Measurements from ENCODE around the gene ZBTB25.

ZBTB25 gene

DNA sequence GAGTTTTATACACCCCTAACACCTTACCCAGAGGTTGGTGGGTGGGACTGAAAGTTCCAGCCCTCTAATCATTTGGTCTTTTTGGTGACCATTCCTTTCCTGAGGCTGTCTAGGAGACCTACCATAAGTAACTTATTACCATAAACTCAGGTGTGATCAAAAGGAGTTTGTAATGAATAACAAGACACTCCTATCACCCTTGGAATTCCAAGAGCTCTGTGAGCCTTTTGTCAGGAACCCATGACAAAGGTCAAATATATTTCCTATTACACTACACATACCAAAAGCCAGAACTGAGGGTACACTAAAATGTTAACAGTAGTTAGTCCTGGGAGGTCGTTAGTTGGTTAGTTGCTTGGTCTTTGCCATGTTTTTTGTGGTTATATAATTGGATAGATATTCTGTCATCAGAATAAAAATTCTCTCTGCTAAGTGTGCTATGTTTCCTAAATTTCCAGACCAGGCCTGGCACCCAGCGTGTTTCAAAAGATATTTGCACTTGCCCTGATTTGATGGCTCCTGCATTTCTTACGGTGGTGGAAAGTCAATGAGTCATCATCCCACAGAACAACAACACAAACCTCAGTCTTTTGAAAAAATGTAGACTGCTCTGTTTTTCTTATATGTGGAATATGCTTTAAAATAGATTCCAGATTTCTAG is 65.3 kb downstream of the ZBTB25 start:
- DNase-seq = no peak

DNA sequence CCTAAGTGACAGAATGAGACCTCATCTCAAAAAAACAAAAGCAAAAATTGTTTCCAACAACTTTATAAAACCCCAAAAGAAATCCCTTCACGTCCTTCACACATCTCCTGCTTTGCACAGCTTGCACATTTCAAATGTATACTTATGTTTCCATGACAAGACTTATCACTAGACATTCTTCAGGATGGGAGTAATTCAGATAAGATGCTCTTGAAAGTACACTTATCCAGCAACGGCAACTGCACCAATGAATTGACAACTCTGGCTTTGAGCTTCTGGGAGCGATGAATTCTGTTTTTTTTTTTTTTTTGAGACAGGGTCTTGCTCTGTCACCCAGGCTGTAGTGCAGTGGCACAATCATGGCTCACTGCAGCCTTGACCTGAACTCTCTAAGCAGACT is 69.1 kb downstream of the ZBTB25 start:
- no peak for DNase-seq

DNA sequence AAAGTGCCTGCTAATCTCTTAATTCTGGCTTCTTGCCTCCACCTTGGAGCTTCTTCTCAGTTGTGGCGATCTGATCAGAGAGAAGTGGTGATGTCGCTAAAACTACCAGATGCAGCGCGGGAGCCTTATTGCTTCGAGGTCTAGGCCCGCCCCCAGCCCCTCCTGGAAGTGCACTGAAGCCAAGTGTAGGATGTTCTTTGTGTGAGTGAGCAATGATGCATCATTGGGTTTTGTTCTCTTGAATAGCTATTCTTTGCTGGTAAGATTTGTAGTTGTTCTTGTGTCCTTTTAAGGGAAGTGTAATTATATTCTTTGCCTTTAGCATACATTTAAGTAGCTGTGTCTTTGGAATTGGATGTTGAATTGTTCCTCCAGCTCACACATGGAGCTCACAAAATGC is 79.7 kb downstream of the ZBTB25 start:
- DNase-seq = no peak

DNA sequence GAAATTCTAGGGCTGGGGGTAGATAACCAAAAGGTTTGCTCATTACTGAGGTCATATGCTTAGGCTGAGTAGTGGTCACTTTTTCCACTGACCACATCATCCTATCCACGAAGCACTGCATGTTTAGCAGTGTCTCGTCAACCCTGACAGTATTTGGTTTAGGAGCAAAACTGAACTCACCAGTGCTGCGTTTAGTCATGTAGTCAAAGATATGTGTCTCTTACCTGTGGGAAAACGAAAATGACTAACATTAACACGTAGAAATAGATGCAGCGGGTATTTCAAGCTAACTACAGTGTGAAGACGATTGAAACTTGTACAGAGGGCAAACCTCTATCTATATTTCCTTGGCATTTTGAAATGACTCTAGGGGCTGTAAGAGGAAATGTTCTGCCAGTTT is 80.9 kb downstream of the ZBTB25 start:
- DNase-seq = no peak

DNA sequence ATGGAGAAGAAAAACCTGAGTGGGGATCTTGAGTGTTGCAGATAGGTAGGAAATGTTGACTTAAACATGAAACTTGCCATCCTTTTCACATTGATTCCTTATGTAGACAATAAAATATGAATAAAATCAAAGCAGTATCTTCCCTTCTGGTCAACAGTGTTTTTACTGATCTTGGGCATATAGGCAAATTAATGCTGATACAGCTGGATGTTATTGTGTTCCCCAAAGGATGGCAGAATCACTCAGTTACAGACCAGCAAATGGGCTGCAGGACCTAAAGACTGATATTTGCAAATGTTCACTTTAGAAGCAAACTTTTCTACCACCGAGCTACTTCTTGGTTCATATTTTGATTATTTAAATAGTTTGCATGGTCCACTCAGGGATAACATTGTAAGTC is 81.6 kb downstream of the ZBTB25 start:
- no peak for DNase-seq

DNA sequence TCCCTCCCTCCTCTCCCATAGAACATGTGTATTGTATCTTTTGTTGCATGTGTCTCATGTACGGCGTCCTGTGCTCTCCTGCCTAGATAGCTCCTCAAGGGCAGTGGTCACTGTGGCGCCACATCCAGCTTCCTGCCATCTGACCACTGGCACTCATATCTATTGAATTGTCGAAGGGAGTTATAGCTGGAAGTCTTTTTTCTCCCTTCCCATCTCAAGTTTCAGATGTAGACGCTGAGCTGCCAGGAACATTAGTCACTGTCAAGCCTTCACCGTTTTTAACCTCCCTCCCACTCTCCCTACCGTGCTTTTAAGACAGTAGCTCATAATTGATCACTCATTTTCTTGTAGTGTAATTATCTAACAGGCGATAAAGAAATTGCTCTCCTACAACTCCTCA is 82.5 kb downstream of the ZBTB25 start:
- no peak for DNase-seq

DNA sequence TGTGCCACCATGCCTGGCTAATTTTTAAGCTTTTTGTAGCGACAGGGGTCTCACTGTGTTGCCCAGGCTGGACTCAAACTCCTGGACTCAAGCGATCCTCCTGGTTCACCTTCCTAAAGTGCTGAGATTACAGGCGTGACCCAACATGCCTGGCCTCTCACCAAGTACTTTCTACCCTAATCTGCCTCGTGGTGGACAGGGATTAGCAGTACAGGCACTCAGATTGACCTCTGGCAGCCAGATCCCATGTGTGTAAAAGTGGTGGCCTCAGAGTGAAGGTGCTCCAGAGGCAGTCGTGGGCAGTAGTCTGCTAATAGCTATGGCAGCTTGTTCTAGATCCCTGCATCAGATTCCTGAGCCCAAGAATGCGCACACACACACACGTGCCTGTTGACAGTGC is 84.6 kb downstream of the ZBTB25 start:
- no peak for DNase-seq

DNA sequence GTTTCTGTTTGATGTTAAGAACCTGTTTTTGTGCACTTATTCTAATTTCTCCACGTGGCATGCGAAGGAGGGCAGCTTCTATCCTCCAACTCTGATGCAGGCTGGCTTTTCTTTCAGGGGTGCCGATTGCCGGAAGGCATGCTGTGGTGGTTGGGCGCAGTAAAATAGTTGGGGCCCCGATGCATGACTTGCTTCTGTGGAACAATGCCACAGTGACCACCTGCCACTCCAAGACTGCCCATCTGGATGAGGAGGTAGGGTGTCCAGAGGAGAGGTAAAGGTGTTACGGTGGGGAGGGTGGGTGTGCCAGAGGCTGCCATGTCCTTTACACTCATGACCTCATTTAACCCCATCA is 85.9 kb downstream of the ZBTB25 start:
- no peak for DNase-seq

DNA sequence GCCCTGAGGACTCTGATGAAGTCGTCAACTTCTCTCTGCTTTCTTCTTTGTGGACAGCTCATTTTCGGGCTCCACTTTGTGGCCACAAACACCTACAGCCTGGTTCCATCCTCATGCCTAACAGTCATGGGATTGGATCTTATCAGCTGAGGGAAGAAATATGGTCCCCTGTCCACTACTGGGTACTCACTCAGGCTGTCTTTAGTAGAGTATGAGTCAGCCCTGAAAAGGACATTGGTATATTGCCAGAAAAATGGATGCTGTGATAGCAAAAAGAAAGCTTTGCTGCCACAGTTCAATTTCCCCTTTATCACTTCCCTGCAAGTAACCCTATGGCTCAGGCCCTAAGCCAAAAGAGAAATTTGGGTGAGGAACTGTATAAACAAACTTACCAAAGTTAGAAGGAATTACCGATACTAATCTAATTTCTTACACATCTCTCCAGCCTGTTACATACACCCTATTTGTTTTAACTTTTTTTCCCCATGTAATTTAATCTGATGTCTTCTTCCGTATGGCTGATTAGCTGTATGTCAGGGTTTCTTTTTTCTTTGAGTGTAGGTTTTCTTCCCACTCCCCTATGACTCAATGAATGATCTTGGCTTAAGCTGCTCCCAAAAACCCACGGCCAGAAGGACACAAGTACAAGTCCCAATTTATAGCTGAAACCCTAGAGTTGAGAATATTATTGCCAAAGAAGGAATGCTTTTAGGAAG is 86.4 kb downstream of the ZBTB25 start:
- DNase-seq = no peak

DNA sequence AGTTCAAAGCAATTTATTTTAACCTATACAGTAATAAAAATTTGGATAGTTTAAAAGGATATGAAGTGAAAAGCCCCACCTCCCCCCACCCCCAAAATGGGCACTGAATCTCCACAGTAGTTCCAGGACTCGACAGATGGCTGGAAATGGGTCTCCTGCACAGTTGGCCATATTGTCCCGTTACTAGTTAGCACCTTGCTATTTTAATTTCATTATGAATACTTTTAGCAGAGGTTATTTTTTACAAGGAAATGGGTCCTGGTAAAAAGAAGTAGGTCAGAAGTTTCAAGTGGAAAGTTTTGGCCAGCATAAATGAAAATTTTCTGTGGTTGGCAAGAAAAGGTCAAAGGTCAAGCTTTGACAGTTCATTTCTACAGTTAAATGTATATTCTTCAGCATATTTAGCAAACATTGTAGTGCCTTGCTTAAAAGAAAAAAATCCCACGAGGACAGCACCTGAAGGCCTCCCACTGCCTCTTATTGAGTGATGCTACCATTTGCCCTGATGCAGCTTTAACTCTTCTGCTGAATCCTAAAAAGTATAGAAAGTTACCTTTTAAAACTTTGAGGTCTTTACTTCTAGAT is 87.2 kb downstream of the ZBTB25 start:
- no peak for DNase-seq

DNA sequence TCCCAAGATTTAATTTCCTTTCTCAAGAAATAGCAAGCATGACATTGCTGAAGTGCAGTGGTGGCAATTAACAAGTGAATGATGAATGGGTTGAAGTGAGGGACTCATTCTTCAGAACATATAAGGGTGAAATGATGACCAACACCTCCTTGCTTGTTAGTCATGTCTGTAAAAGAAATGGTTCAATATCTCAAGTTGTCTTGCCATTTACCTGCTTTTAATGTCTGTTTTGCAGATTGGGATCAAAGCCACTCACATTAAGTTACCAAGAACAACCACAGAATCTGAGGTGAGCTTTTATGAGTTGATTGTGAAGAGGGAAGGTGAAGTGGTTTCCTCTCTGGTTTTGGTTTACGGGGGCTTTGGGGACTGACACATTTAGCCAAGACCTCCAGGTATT is 91.4 kb downstream of the ZBTB25 start:
- DNase-seq = no peak

DNA sequence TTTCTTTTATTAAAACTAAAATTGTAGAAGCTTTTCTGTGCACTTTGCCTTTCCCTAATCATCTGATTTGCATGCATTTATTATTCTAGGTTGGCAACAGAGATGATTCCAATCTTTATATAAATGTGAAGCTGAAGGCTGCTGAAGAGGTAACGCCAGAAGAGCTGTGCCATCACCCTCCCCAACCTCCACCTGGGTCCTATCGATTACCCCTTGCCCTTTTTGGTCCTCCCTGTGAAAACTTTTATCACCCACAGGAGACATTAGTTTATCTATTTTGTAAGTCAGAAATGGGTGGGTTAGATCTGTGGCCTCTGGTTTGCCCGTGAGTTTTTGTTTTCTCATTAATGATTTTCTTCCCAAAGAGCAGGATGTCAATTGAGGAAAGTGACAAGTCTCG is 92.6 kb downstream of the ZBTB25 start:
- DNase-seq = no peak

DNA sequence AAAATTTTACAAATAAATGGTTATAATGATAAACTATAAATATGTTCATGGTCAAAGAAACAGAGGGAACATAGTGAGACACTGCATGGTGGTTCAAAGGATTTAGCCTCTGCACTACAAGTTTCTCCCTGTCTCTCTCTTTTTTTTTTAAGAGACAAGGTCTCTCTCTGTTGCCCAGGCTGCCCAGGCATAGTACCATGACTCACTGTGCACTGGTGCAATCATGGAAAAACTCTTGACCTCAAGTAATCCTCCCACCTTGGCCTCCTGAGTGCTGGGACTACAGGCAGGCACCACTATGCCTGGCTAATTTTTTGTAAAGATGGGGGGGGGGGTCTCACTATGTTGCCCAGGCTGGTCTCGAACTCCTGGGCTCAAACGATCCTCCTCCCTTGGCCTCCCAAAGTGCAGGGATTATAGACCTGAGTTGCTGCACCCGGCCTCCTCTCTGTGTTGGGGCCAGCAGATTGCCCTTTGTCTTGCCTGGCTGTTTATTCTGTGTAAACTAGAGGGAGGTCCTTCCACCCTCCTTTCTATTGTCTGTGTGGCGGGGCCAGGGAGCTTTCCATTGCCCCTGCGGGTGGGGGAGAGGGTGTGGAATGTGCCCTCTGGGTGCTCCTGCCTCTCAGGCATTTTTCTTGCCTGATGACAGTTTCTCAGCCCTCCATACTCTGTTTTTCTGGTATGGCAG is 93.4 kb downstream of the ZBTB25 start:
- no peak for DNase-seq

DNA sequence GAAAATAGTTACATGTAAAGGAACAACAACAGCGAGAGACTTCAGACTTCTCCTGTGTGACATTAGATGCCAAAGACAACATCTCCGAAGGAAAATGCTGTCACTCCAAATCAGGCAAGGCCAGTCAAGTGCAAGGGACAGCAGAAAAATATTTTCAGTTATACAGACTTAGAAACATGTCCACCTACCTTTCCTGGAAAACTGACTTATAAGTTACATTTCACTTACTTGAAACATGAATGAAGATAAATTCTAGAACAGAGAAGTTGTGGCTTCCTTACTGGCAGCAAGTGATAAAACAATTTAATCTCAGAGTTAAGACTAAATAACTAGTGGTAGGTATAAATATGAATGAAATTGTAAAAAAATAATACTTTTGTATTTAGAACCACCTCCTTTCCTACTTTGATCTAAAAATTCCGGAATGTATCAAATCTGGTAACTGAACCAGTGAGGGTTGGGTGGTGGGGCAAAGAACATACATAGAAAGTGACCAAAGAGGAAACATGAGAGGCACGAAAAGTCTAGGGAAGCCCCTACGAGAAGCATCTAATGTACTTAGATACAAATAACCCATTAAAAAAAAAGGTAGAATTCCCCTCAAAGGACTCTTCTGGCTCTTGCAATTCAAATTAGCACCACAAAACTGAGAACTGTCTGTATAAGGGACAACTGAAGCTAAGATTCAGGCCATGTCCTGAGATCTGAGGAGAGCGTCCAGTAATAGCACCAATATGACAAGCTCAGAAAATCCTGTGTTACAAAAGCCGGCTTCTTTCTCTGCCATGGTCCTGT is 94.3 kb downstream of the ZBTB25 start:
- DNase-seq = no peak

DNA sequence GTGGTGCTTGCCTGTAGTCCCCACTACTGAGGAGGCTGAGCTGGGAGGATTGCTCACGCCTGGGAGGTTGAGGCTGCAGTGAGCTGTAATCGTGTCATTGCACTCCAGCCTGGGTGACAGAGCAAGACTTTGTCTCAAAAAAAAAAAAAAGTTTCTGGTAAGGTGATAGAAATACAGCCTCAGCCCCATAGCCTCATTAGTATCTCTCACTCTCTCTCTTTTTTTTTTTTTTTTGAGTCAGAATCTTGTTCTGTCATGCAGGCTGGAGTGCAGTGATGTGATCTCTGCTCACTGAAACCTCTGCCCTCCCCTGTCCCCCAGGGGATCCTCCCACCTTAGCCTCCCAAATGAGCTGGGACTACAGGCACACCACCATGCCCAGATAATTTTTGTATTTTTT is 96.3 kb downstream of the ZBTB25 start:
- DNase-seq = no peak

DNA sequence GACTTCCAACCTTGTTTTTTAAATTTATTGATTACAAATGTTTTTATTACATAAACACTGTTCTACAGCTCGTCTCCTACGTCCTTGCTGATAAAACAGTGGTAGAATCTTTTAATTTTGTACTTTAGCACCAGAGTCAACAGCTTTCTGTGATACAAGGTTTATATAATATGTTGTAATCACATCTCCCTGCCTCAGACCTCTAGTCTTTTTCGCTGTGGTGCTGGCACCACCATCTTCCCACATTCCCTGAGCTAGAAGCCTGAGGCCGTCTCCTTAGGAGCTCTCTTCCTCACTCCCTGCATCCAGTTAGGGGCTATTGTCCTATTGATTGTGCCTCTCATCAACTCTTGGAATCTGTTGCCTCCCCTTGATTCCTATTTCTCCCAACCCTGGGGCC is 98.3 kb downstream of the ZBTB25 start:
- DNase-seq = no peak

DNA sequence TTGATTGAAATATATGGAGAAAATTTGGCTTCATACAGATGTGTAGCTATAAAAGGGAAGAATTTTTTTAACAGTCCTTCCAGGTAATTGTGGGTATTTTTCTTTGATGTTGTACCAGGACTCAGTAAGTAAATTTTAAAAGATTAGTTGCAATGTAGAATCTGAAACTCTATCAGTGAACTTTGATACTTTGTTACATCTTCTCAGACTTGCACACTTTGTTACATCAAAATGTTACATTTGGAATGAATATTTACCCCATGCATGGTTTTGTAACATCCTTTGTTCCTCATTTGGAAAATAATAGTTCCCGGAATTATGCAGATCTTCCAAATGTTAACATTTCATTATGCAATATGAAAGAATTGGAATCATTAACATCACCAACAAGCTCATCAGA is 101.7 kb downstream of the ZBTB25 start:
- no peak for DNase-seq

DNA sequence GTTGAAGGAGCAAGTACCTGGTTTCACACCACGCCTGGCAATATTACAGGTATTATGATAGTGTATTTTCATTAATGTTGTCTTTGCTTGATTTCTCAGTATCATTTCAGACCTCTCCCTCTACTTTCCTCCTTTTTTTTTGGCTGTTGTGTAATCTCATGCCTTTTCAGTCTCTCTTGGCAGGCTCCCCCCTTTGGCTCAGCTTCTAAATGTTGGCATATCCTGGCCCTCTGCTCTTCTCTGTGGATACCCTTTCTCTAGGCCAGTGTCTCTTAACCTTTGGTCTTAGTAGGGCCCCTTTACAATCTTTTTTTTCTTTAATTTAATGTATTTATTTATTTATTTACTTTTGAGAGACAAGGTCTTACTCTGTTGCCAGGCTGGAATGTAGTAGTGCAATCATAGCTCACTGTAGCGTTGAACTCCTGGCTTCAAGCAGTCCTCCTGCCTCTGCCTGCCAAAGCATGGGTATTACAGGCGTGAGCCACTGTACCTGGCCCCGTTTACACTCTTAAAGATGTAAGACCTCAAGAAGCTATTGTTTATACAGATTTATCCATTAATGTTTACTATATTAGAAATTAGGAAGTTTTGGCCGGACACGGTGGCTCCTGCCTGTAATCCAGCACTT is 102.7 kb downstream of the ZBTB25 start:
- DNase-seq = no peak
